CD4-positive, alpha-beta T cell (primary cell): Measurements from ENCODE around the gene LPCAT1. TPM values are rescaled to one million over a fixed set of nuclear protein-coding genes. Genes with fewer than 3 reads are reported as not detected.

ENCODE experiments used
- ATAC-seq: fragments of 200-7000 bp; cut with Tn5 transposase; one replicate; pipeline ENCODE4 v1.10.0; 2022; ENCODE audit warnings: mild to moderate bottlenecking; ENCODE audit not compliant: poor library complexity
- CTCF ChIA-PET: fragments of 350-600 bp; sonication (Branson Sonifier 250); formaldehyde crosslinking; loops from one replicate; lab custom pipeline; 2021; ENCODE audit warnings: antibody characterized with exemption, inconsistent platforms; lab: Charles Lee
- POLR2A ChIA-PET: fragments of 350-600 bp; sonication (Branson Sonifier 250); formaldehyde crosslinking; loops from one replicate; lab custom pipeline; 2021; ENCODE audit warnings: antibody characterized with exemption, inconsistent platforms; lab: Charles Lee
- DNase-seq, 14 experiments: peaks; one replicate each; pipeline ENCODE4 v3.0.0-alpha.2; 2013 to 2020; ENCODE audit warnings: mixed read lengths in 2 of 14
- H3K27ac ChIP-seq, 2 donors: one replicate each; pipeline versions ENCODE4 v1.5.1 to v1.7.0; 2013; ENCODE audit warnings: low read length in 2 of 2, low read depth in 1 of 2, mild to moderate bottlenecking in 1 of 2
- H3K27me3 ChIP-seq, 2 experiments: 1 replicate in 1 of 2; 2 replicates in 1 of 2; pipeline versions ENCODE4 v1.6.1 to v1.7.0; 2013; ENCODE audit warnings: low read length in 2 of 2, control low read depth in 1 of 2, mild to moderate bottlenecking in 1 of 2, moderate library complexity in 1 of 2; ENCODE audit not compliant: insufficient read depth in 2 of 2, control insufficient read depth in 1 of 2
- H3K36me3 ChIP-seq: one replicate; pipeline ENCODE4 v1.6.1; 2013; ENCODE audit warnings: low read length, control low read depth; ENCODE audit not compliant: insufficient read depth
- H3K4me1 ChIP-seq: one replicate; pipeline ENCODE4 v1.6.1; 2013; ENCODE audit warnings: low read length, control low read depth; ENCODE audit not compliant: insufficient read depth
- H3K4me3 ChIP-seq: one replicate; pipeline ENCODE4 v1.5.1; 2013; ENCODE audit warnings: mild to moderate bottlenecking, low read length, moderate library complexity
- H3K9me3 ChIP-seq, 2 experiments: 1 replicate in 1 of 2; 2 replicates in 1 of 2; pipeline versions ENCODE4 v1.6.1 to v1.7.0; 2013; ENCODE audit warnings: low read length in 2 of 2, mild to moderate bottlenecking in 2 of 2, control low read depth in 1 of 2, moderate library complexity in 1 of 2; ENCODE audit not compliant: control insufficient read depth in 1 of 2, insufficient read depth in 1 of 2
- H3K27ac Mint-ChIP-seq: one replicate; pipeline ENCODE4 v1.8.0; 2020; ENCODE audit warnings: mixed read lengths
- H3K27me3 Mint-ChIP-seq: one replicate; pipeline ENCODE4 v1.8.0; 2021; ENCODE audit warnings: mixed read lengths
- H3K36me3 Mint-ChIP-seq: one replicate; pipeline ENCODE4 v1.8.0; 2021; ENCODE audit warnings: low read depth, mixed read lengths
- H3K4me1 Mint-ChIP-seq: one replicate; pipeline ENCODE4 v1.8.0; 2021; ENCODE audit warnings: low read depth, mixed read lengths
- H3K4me3 Mint-ChIP-seq: one replicate; pipeline ENCODE4 v1.8.0; 2020; ENCODE audit warnings: mild to moderate bottlenecking, mixed read lengths
- H3K9me3 Mint-ChIP-seq: one replicate; pipeline ENCODE4 v1.8.0; 2020; ENCODE audit warnings: mixed read lengths
- CTCF ChIP-seq: fragments of 200-600 bp; IDR thresholded peaks from one replicate; pipeline ENCODE4 v1.8.0; 2022; ENCODE audit warnings: antibody characterized with exemption, mild to moderate bottlenecking
- intact Hi-C, 2 experiments: fragments of 100-400 bp; cut with DNase I in 1 of 2; cut with micrococcal nuclease in 1 of 2; formaldehyde crosslinking; loops; one replicate each; pipeline versions ENCODE4 v1.15.1 to v1.9.0; 2023 to 2025; cut with DNase I, micrococcal nuclease
- total RNA-seq, 174 experiments: library from RNA in 2 of 174; stranded (reverse) in 2 of 174; gene quantifications; one replicate each; pipeline ENCODE4 v1.2.3 and lab custom pipeline; 2021 to 2026

LPCAT1 gene
- total RNA-seq, 2 experiments from 2014 or later, result 20.4 to 21.2 TPM

DNA sequence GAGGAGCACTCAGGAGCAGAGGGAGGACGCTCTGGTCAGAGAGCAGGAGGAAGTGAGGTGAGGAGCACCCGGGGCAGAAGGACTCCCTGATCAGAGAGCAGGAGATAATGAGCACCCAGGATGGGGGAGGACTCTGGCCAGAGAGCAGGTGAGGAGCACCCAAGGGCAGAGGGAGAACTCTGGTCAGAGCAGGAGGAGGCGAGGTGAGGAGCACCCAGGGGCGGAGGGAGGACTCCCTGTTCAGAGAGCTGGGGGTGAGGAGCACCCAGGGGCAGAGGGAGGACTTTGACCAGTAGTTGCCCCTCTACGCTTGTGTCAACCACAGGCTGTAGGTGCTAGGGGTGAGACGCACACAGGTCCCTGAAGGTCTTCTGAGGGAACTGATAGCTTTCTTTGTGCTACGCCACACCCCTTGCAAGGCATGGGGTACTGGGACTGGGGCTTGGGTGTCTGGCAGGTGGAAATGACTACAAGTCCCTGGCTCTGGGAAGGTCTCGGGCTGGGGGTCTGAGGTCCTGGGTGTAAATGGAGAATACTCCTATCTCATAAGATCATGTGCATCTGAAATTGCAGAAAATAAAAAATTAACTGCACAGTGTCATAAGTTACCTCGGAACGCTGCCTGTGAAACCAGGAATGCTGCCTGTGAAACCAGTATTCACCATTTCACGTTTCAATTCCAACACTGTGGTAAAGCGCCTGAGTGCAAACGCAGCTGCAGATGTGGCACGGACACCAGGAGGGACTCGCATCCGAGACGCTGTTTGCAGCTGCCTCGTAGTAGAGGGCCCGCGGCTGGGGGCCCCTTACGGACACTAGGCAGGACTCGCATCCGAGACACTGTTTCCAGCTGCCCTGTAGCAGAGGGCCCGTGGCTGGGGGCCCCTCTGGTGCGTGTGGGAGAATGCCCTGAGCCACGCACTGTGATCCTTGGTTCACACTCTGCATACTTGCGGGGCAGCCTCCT, 51.5 kb downstream of the LPCAT1 start:
- Mint-ChIP-seq H3K9me3 (no peaks in the 10 kb centered on the region), H3K4me1 (no peaks in the 10 kb centered on the region), H3K4me3 (no peak overlapping the region), H3K27me3 (no peaks in the 10 kb centered on the region), H3K36me3 (peaks cover 39% of the 10 kb centered on the region), H3K27ac (no peak overlapping the region)
- no peak overlapping the region for H3K4me3 ChIP-seq
- intact Hi-C loops, result no loop called here
- no peaks in the 10 kb centered on the region for H3K27me3 ChIP-seq
- no peak for TF ChIP-seq CTCF
- DNase-seq, result no peak
- ChIA-PET POLR2A (no interaction called here), CTCF (no interaction called here)
- no peak overlapping the region for H3K27ac ChIP-seq
- peaks cover 42% of the 10 kb centered on the region for H3K36me3 ChIP-seq
- H3K4me1 ChIP-seq, result no peaks in the 10 kb centered on the region
- no peaks in the 10 kb centered on the region for H3K9me3 ChIP-seq
- no peak for ATAC-seq

- H3K4me3 ChIP-seq, result no peak overlapping the region
- POLR2A ChIA-PET, result no interaction called here
- intact Hi-C loops, result no loop called here
- no peaks in the 10 kb centered on the region for H3K27me3 ChIP-seq
- H3K9me3 Mint-ChIP-seq, result no peaks in the 10 kb centered on the region
- ATAC-seq, result no peak
- H3K4me1 Mint-ChIP-seq, result no peaks in the 10 kb centered on the region
- no peak overlapping the region for H3K27ac Mint-ChIP-seq
- H3K27ac ChIP-seq, result no peak overlapping the region
- peaks cover 38% of the 10 kb centered on the region for H3K36me3 ChIP-seq
- no peaks in the 10 kb centered on the region for H3K27me3 Mint-ChIP-seq
- CTCF ChIA-PET, result no interaction called here
- TF ChIP-seq CTCF, result no peak
- peaks cover 31% of the 10 kb centered on the region for H3K36me3 Mint-ChIP-seq
- H3K4me1 ChIP-seq, result no peaks in the 10 kb centered on the region
- H3K4me3 Mint-ChIP-seq, result no peak overlapping the region
- peaks cover 0 to under 1% of the 10 kb centered on the region in 2 experiments for H3K9me3 ChIP-seq
- no peak for DNase-seq
These were observed 52.4 kb downstream of the LPCAT1 start for GRCh38 chr5:1471240-1471853.

- no peak overlapping the region for H3K27ac Mint-ChIP-seq
- Histone ChIP-seq H3K9me3 (peaks cover 0 to 6% of the 10 kb centered on the region in 2 experiments), H3K4me3 (no peak overlapping the region), H3K36me3 (peaks cover 41% of the 10 kb centered on the region), H3K4me1 (no peaks in the 10 kb centered on the region), H3K27me3 (no peaks in the 10 kb centered on the region), H3K27ac (no peak overlapping the region)
- CTCF ChIA-PET, result no interaction called here
- no peak overlapping the region for H3K4me3 Mint-ChIP-seq
- H3K27me3 Mint-ChIP-seq, result no peaks in the 10 kb centered on the region
- H3K4me1 Mint-ChIP-seq, result no peaks in the 10 kb centered on the region
- peaks cover 28% of the 10 kb centered on the region for H3K36me3 Mint-ChIP-seq
- peak in 2 of 14 experiments; percentile 1 to 4 for DNase-seq
- intact Hi-C loops, result no loop called here
- ATAC-seq, result no peak
- TF ChIP-seq CTCF, result no peak
- H3K9me3 Mint-ChIP-seq, result no peaks in the 10 kb centered on the region
- POLR2A ChIA-PET, result no interaction called here
These were observed 53.0 kb downstream of the LPCAT1 start for GRCh38 chr5:1470762-1471211.
